ENCODE results near the gene CALHM5. TPM values are rescaled to one million over a fixed set of nuclear protein-coding genes. Genes with fewer than 3 reads are reported as not detected.

CALHM5 gene
- polyA plus RNA-seq, 2 of the 4 experiments (the other 2 are of a cell fraction) = 0.09 TPM

- TF ChIP-seq, protein P1, sequence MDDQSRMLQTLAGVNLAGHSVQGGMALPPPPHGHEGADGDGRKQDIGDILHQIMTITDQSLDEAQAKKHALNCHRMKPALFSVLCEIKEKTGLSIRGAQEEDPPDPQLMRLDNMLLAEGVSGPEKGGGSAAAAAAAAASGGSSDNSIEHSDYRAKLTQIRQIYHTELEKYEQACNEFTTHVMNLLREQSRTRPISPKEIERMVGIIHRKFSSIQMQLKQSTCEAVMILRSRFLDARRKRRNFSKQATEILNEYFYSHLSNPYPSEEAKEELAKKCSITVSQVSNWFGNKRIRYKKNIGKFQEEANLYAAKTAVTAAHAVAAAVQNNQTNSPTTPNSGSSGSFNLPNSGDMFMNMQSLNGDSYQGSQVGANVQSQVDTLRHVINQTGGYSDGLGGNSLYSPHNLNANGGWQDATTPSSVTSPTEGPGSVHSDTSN (IDR thresholded peaks at IDR 0.05) = no peak
Measured at GRCh38 chr6:116545651-116546050, 34.2 kb downstream of the CALHM5 start, which contains the start of gene TRAPPC3L (continued).

- WGBS (ENCODE audit: missing lambda C conversion rate) = 77% methylated on average over 6 of the region's 6 CpGs
- H3K4me3 ChIP-seq = no peak overlapping the region
- TF ChIP-seq RAD21 (conservative IDR thresholded peaks at IDR 0.05 in 1 of 2, IDR thresholded peaks at IDR 0.05 in 1 of 2) (no peak), EHF (CRISPR knock-in tag; IDR thresholded peaks at IDR 0.05) (no peak), CHD4 (IDR thresholded peaks at IDR 0.05; ENCODE audit: borderline replicate concordance) (no peak), CHD2 (IDR thresholded peaks at IDR 0.05; ENCODE audit: low read length, partially characterized antibody) (no peak), MAFK (IDR thresholded peaks at IDR 0.05; ENCODE audit: partially characterized antibody) (no peak), ZC3H11A (IDR thresholded peaks at IDR 0.05) (no peak), RCOR1 (IDR thresholded peaks at IDR 0.05; ENCODE audit: low read depth, low read length) (no peak), NR3C1 (IDR thresholded peaks at IDR 0.05) (no peak), NPAS2 (CRISPR knock-in tag; IDR thresholded peaks at IDR 0.05; ENCODE audit: borderline replicate concordance) (no peak), RARB (CRISPR knock-in tag; IDR thresholded peaks at IDR 0.05) (no peak), HEYL (CRISPR knock-in tag; IDR thresholded peaks at IDR 0.05) (no peak), POLR2AphosphoS2 (conservative IDR thresholded peaks at IDR 0.05; ENCODE audit: low read length) (no peak), MAZ (IDR thresholded peaks at IDR 0.05; ENCODE audit: borderline replicate concordance, low read depth, low read length) (no peak), HOXB13 (CRISPR knock-in tag; IDR thresholded peaks at IDR 0.05; ENCODE audit: low read depth) (no peak), CEBPB (IDR thresholded peaks at IDR 0.05) (no peak)
- TF ChIP-seq, protein P2, sequence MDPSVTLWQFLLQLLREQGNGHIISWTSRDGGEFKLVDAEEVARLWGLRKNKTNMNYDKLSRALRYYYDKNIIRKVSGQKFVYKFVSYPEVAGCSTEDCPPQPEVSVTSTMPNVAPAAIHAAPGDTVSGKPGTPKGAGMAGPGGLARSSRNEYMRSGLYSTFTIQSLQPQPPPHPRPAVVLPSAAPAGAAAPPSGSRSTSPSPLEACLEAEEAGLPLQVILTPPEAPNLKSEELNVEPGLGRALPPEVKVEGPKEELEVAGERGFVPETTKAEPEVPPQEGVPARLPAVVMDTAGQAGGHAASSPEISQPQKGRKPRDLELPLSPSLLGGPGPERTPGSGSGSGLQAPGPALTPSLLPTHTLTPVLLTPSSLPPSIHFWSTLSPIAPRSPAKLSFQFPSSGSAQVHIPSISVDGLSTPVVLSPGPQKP (IDR thresholded peaks at IDR 0.05; ENCODE audit: low read depth, low read length) = no peak
- TF ChIP-seq, protein P3, sequence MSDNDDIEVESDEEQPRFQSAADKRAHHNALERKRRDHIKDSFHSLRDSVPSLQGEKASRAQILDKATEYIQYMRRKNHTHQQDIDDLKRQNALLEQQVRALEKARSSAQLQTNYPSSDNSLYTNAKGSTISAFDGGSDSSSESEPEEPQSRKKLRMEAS (IDR thresholded peaks at IDR 0.05) = no peak
- TF ChIP-seq, protein P4, sequence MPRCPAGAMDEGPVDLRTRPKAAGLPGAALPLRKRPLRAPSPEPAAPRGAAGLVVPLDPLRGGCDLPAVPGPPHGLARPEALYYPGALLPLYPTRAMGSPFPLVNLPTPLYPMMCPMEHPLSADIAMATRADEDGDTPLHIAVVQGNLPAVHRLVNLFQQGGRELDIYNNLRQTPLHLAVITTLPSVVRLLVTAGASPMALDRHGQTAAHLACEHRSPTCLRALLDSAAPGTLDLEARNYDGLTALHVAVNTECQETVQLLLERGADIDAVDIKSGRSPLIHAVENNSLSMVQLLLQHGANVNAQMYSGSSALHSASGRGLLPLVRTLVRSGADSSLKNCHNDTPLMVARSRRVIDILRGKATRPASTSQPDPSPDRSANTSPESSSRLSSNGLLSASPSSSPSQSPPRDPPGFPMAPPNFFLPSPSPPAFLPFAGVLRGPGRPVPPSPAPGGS (IDR thresholded peaks at IDR 0.05) = no peak
- TF ChIP-seq, protein P5, sequence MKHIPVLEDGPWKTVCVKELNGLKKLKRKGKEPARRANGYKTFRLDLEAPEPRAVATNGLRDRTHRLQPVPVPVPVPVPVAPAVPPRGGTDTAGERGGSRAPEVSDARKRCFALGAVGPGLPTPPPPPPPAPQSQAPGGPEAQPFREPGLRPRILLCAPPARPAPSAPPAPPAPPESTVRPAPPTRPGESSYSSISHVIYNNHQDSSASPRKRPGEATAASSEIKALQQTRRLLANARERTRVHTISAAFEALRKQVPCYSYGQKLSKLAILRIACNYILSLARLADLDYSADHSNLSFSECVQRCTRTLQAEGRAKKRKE (CRISPR knock-in tag; IDR thresholded peaks at IDR 0.05; ENCODE audit: low read depth) = no peak
- TF ChIP-seq, protein P6, sequence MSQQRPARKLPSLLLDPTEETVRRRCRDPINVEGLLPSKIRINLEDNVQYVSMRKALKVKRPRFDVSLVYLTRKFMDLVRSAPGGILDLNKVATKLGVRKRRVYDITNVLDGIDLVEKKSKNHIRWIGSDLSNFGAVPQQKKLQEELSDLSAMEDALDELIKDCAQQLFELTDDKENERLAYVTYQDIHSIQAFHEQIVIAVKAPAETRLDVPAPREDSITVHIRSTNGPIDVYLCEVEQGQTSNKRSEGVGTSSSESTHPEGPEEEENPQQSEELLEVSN (IDR thresholded peaks at IDR 0.05; ENCODE audit: borderline replicate concordance, low read depth) = no peak
- FAIRE-seq (no peak), ATAC-seq (no peak), DNase-seq (ENCODE audit: low read depth in 1 of 2, low spot score in 1 of 2) (no peak)
- no peaks in the 10 kb centered on the region for H3K9me3 ChIP-seq
- CTCF ChIA-PET = no interaction called here
- POLR2A ChIA-PET = no interaction called here
- no peak overlapping the region for H3K27ac ChIP-seq
- no peak overlapping the region for H3K4me2 ChIP-seq
- H3K4me1 ChIP-seq = no peaks in the 10 kb centered on the region
Measured at GRCh38 chr6:116547358-116547757, 35.9 kb downstream of the CALHM5 start.

Data from A549 (cell line).